Measurements from ENCODE around the gene HGS. TPM values are rescaled to one million over a fixed set of nuclear protein-coding genes. Genes with fewer than 3 reads are reported as not detected.

HGS gene
- total RNA-seq, 2 donors from 2014 or later: 102 to 167 TPM

DNA sequence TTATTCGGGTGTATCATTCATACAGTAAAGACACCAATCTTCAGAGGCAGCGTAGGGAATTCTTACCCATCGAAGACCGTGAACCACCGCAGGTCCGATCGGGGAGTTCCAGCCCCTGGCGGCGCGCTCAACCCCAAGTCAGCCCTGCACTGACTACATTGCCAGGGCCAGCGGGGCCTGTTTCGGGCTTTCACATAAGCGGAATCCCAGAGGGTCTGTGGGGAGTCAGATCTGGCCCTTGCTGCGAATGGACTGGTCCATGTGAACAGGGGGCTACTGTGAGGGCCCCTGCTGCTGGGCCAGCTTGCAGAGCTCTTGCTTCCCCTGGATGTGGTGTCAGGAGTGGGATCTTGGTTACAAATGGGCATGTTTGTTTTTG lies 35.1 kb upstream of the HGS start:
- no peaks in the 10 kb centered on the region for H3K36me3 ChIP-seq
- H3K27me3 ChIP-seq (replicated peaks; ENCODE audit: insufficient read depth): peaks cover 15% of the 10 kb centered on the region
- H3K27ac ChIP-seq: no peak overlapping the region
- H3K9me3 ChIP-seq: no peaks in the 10 kb centered on the region
- no peak for DNase-seq (ENCODE audit: low spot score)
- TF ChIP-seq POLR2AphosphoS5 (IDR thresholded peaks at IDR 0.05): no peak
- no peak for TF ChIP-seq CTCF (IDR thresholded peaks at IDR 0.05)
- no peak for TF ChIP-seq POLR2A (IDR thresholded peaks at IDR 0.05)
- H3K4me3 ChIP-seq: no peak overlapping the region
- intact Hi-C loops (cut with DNase I): no loop called here
- H3K4me1 ChIP-seq (replicated peaks): no peaks in the 10 kb centered on the region
- WGBS: 74% methylated on average over 14 of the region's 14 CpGs

DNA sequence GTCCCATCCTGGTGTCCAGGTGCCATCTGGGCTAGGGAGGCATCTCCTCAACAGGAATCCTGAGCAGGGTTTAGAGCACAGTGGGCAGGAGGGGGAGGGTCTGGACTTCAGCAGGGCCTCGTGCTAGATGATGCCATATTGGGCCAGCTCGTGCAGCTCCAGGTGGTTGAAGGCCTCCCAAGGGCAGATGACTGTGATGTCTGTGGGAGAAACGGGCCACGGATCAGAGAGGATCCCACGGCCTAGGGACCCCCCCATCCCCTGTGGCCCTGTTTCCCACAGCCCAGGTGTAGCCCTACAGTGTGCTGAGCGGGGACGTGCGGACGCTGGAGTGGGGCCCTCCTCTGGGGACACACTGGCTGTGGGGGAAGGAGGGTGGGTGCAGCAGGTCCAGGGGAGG lies 32.9 kb upstream of the HGS start:
- no peaks in the 10 kb centered on the region for H3K9me3 ChIP-seq
- no peaks in the 10 kb centered on the region for H3K4me1 ChIP-seq (replicated peaks)
- intact Hi-C loops (cut with DNase I): no loop called here
- H3K27me3 ChIP-seq (replicated peaks; ENCODE audit: insufficient read depth): peaks cover 15% of the 10 kb centered on the region
- no peak overlapping the region for H3K27ac ChIP-seq
- WGBS: 70% methylated on average over 9 of the region's 9 CpGs
- no peak for DNase-seq (ENCODE audit: low spot score)
- H3K36me3 ChIP-seq: no peaks in the 10 kb centered on the region
- H3K4me3 ChIP-seq: no peak overlapping the region
- TF ChIP-seq POLR2AphosphoS5 (IDR thresholded peaks at IDR 0.05) (no peak), CTCF (IDR thresholded peaks at IDR 0.05) (no peak), POLR2A (IDR thresholded peaks at IDR 0.05) (no peak)

- no peak for DNase-seq (ENCODE audit: low spot score)
- WGBS: 79% methylated on average over 9 of the region's 10 CpGs
- H3K4me1 ChIP-seq (replicated peaks): no peaks in the 10 kb centered on the region
- TF ChIP-seq POLR2A (IDR thresholded peaks at IDR 0.05) (no peak), CTCF (IDR thresholded peaks at IDR 0.05) (no peak), POLR2AphosphoS5 (IDR thresholded peaks at IDR 0.05) (no peak)
- peaks cover 15% of the 10 kb centered on the region for H3K27me3 ChIP-seq (replicated peaks; ENCODE audit: insufficient read depth)
- H3K4me3 ChIP-seq: no peak overlapping the region
- intact Hi-C loops (cut with DNase I): no loop called here
- H3K9me3 ChIP-seq: no peaks in the 10 kb centered on the region
- H3K27ac ChIP-seq: no peak overlapping the region
- no peaks in the 10 kb centered on the region for H3K36me3 ChIP-seq
Measured at GRCh38 chr17:81651692-81652091, 32.1 kb upstream of the HGS start.

GRCh38 chr17:81652906-81653771 lies 30.7 kb upstream of the HGS start:
- Histone ChIP-seq H3K36me3 (no peaks in the 10 kb centered on the region), H3K9me3 (no peaks in the 10 kb centered on the region), H3K4me3 (no peak overlapping the region), H3K4me1 (replicated peaks) (no peaks in the 10 kb centered on the region), H3K27me3 (replicated peaks; ENCODE audit: insufficient read depth) (peaks cover 9% of the 10 kb centered on the region), H3K27ac (no peak overlapping the region)
- no peak for DNase-seq (ENCODE audit: low spot score)
- intact Hi-C loops (cut with DNase I): no loop called here
- 29% methylated on average over 27 of the region's 27 CpGs for WGBS
- TF ChIP-seq CTCF (IDR thresholded peaks at IDR 0.05) (no peak), POLR2A (IDR thresholded peaks at IDR 0.05) (no peak), POLR2AphosphoS5 (IDR thresholded peaks at IDR 0.05) (no peak)

All from prostate gland (tissue), 2 donors.